Erythroblast (primary cell): ENCODE measurements around the gene PAX2.

Experiments
- GATA1 ChIP-seq: IDR thresholded peaks from 2 replicates; pipeline ENCODE4 v1.6.1; 2011; ENCODE audit warnings: low read depth, mild to moderate bottlenecking, control low read depth, low read length, moderate library complexity
- POLR2A ChIP-seq: IDR thresholded peaks from 2 replicates; pipeline ENCODE4 v1.6.1; 2011; ENCODE audit warnings: mild to moderate bottlenecking, low read length

DNA sequence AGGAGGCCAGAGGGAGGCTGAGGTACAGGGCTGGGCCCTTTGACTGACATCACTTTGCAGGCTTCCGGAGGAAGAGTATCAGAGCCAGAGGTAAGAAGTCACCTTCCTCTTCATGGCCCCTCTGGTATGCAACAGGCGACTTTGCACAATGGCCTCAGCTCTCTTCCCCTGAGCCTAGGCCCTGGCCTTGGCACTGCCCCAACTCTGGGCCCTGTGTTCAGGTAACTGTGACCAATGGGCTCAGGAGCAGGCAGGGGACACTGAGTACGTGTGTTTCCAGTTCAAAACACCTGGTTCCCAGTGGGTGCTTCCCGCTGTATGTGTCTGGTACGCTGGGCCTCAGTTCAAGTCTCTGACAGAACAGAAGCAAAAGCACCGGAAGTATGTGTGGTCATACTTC, 12.1 kb upstream of the PAX2 start:
- TF ChIP-seq POLR2A (no peak), GATA1 (no peak)
